OCI-LY7 (cell line): Measurements from ENCODE around the gene IGF2BP2. TPM values are rescaled to one million over a fixed set of nuclear protein-coding genes. Genes with fewer than 3 reads are reported as not detected.

Experiments used
- microRNA-seq: library from miRNA; unstranded; fragments of <30 nt; microRNA quantifications from one replicate; pipeline ENCODE4 v1.2.0, GENCODE V29; 2022; ENCODE audit warnings: borderline replicate concordance
- small RNA-seq: library from RNA; depleted of rRNA; stranded (forward); fragments of <200 nt; gene quantifications from one replicate; pipeline ENCODE3, GENCODE V24; 2014
- total RNA-seq, 2 experiments: library from RNA; depleted of rRNA in 1 of 2; stranded (reverse); fragments of >200 nt in 1 of 2; shearing (Covaris generic) in 1 of 2; gene quantifications; 2 replicates each; pipeline ENCODE4 v1.2.3, GENCODE V29; 2014 to 2022

IGF2BP2 gene
- total RNA-seq, 2 experiments from 2014 or later: not detected

Small RNA genes within 50 kb of the gene (microRNA-seq; reads per million reads assigned to microRNA genes)
- not detected for gene MIR548AQ

Small RNA genes within 50 kb of the gene (small RNA-seq; reads per million reads assigned to genes)
- gene AC133473.1: not detected
- not detected for gene MIR548AQ

Other genes starting within 250 kb of the IGF2BP2 start
- gene SENP2, start 238.7 kb downstream of the IGF2BP2 start, total RNA-seq (2014; rRNA removed; shearing (Covaris generic)): 39.8 and 62.0 TPM in 2 replicates
- gene SENP2, start 238.7 kb downstream of the IGF2BP2 start, total RNA-seq (2022): 64.5 and 70.0 TPM in 2 replicates
- gene TRA2B, start 113.0 kb upstream of the IGF2BP2 start, total RNA-seq (2014; rRNA removed; shearing (Covaris generic)): 349 and 420 TPM in 2 replicates
- gene TRA2B, start 113.0 kb upstream of the IGF2BP2 start, total RNA-seq (2022): 296 and 325 TPM in 2 replicates